Left lung (tissue), 10 donors: ENCODE data around the gene CNNM4. TPM values are rescaled to one million over a fixed set of nuclear protein-coding genes. Genes with fewer than 3 reads are reported as not detected.

Experiments used
- ATAC-seq: fragments of 200-7000 bp; cut with Tn5 transposase; one replicate; pipeline ENCODE4 v1.9.1; 2020; ENCODE audit warnings: moderate library complexity
- DNase-seq, 4 donors: peaks; one replicate each; pipeline ENCODE4 v3.0.0-alpha.2; 2013 to 2020
- H3K27ac ChIP-seq, 2 donors: fragments of 200-600 bp; sonication (generic) in 1 of 2; one replicate each; pipeline versions ENCODE4 v1.5.0 to v1.8.0; 2020 to 2021
- H3K27me3 ChIP-seq, 2 donors: fragments of 200-600 bp; sonication (generic) in 1 of 2; one replicate each; pipeline versions ENCODE4 v1.5.0 to v1.8.0; 2020 to 2021
- H3K36me3 ChIP-seq, 2 donors: fragments of 200-600 bp; sonication (generic) in 1 of 2; one replicate each; pipeline versions ENCODE4 v1.5.0 to v1.8.0; 2020 to 2021
- H3K4me1 ChIP-seq, 2 donors: fragments of 200-600 bp; one replicate each; pipeline ENCODE4 v1.8.0; 2021
- H3K4me3 ChIP-seq, 2 donors: fragments of 200-600 bp; sonication (generic) in 1 of 2; one replicate each; pipeline versions ENCODE4 v1.5.0 to v1.8.0; 2020 to 2021; ENCODE audit warnings: mild to moderate bottlenecking in 1 of 2
- H3K9me3 ChIP-seq, 2 donors: fragments of 200-600 bp; sonication (generic) in 1 of 2; one replicate each; pipeline versions ENCODE4 v1.5.0 to v1.8.0; 2020 to 2021
- CTCF ChIP-seq, 2 donors: fragments of 200-600 bp; sonication (generic) in 1 of 2; IDR thresholded peaks; one replicate each; pipeline versions ENCODE4 v1.5.0 to v1.8.0; 2021; ENCODE audit warnings: antibody characterized with exemption in 2 of 2
- intact Hi-C, 2 donors: fragments of 100-400 bp; cut with DNase I; formaldehyde crosslinking; loops; one replicate each; pipeline versions ENCODE4 v1.11.2 to v1.14.2; 2022
- polyA plus RNA-seq, 6 donors: library from polyadenylated mRNA; unstranded; fragments of 120-200 nt; gene quantifications; one replicate each; pipeline ENCODE4 v1.2.1, GENCODE V29; 2013; ENCODE audit not compliant: insufficient read length in 6 of 6
- total RNA-seq, 2 donors: library from RNA; stranded (reverse); fragmentation: NEBNext Ultra II Directional; extraction: Animal tissue kit (Norgen Biotek cat#: 25700); gene quantifications; one replicate each; pipeline ENCODE4 v1.2.1, GENCODE V29; 2021
- donor health status: DM: no; HTN: yes; CAD: no.
- donor health status: DM: no; HTN: no; CAD: no.

Gene CNNM4
- total and polyA plus RNA-seq, 8 donors, result 14.1 to 22.8 (median 16.7) TPM

DNA sequence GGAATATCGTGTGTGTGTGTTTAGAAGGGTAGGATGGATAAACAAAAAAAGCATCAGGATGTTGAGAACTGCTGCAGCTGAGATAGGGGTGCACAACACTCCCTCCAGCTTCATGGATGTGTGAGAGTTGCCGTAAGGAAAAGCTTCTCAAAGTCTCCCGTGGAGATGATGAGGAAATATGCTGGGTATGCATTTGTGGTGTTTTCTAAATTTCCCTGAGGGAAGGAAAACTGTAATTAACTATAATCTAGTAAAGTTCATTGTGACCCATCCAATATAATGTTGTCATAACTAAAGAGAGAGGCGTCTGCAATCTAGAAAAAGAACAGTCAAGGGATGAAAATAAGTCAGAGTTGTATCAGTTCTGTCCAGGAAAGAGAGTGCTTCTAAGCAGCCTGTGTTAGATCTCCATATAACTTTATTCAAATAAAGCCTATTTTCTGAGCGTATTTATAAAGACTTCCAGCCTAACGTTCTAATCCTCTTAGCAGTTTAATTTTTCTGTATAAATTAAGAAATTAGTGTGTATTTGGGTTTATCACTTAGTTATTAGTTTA is 13.6 kb upstream of the CNNM4 start:
- DNase-seq (no peak), ATAC-seq (no peak)
- Histone ChIP-seq H3K4me3 (no peak overlapping the region), H3K27me3 (no peaks in the 10 kb centered on the region), H3K27ac (no peak overlapping the region), H3K36me3 (no peaks in the 10 kb centered on the region), H3K4me1 (peaks cover 0 to 8% of the 10 kb centered on the region in 2 donors), H3K9me3 (no peaks in the 10 kb centered on the region)
- intact Hi-C loops, result no loop called here
- TF ChIP-seq CTCF (IDR thresholded peaks at IDR 0.05), result no peak

DNA sequence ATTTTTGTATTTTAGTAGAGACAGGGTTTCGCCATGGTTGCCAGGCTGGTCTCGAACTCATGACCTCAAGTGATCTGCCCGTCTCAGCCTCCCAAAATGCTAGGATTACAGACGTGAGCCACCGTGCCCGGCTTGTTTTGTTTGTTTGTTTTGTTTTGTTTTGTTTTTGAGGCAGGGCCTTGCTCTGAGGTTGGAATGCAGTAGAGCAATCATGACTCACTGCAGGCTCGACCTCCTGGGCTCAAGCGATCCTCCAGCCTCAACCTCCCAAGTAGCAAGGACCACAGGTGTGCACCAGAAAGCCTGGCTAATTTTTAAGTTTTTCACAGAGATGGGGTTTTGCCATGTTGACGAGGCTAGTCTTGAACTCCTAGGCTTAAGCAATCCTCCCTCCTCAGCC is 8.9 kb upstream of the CNNM4 start:
- Histone ChIP-seq H3K27ac (no peak overlapping the region), H3K9me3 (no peaks in the 10 kb centered on the region), H3K4me1 (peaks cover 0 to 8% of the 10 kb centered on the region in 2 donors), H3K4me3 (no peak overlapping the region), H3K36me3 (no peaks in the 10 kb centered on the region), H3K27me3 (no peaks in the 10 kb centered on the region)
- no peak for TF ChIP-seq CTCF (IDR thresholded peaks at IDR 0.05)
- intact Hi-C loops, result no loop called here
- no peak for ATAC-seq
- no peak for DNase-seq

GRCh38 chr2:96753661-96754282 is 6.9 kb upstream of the CNNM4 start:
- intact Hi-C loops, result no loop called here
- H3K9me3 ChIP-seq, result no peaks in the 10 kb centered on the region
- no peaks in the 10 kb centered on the region for H3K4me1 ChIP-seq
- H3K27ac ChIP-seq, result no peak overlapping the region
- H3K27me3 ChIP-seq, result no peaks in the 10 kb centered on the region
- DNase-seq (no peak), ATAC-seq (no peak)
- H3K36me3 ChIP-seq, result no peaks in the 10 kb centered on the region
- TF ChIP-seq CTCF (IDR thresholded peaks at IDR 0.05), result no peak
- H3K4me3 ChIP-seq, result no peak overlapping the region

GRCh38 chr2:96754317-96754716 is 6.4 kb upstream of the CNNM4 start:
- Histone ChIP-seq H3K36me3 (no peaks in the 10 kb centered on the region), H3K4me3 (no peak overlapping the region), H3K27me3 (no peaks in the 10 kb centered on the region), H3K9me3 (no peaks in the 10 kb centered on the region), H3K4me1 (no peaks in the 10 kb centered on the region), H3K27ac (no peak overlapping the region)
- TF ChIP-seq CTCF (IDR thresholded peaks at IDR 0.05), result no peak
- intact Hi-C loops, result no loop called here
- ATAC-seq (no peak), DNase-seq (no peak)

- DNase-seq, result no peak
- H3K27me3 ChIP-seq, result no peaks in the 10 kb centered on the region
- TF ChIP-seq CTCF (IDR thresholded peaks at IDR 0.05), result no peak
- H3K27ac ChIP-seq, result no peak overlapping the region
- intact Hi-C loops, result no loop called here
- no peaks in the 10 kb centered on the region for H3K9me3 ChIP-seq
- no peaks in the 10 kb centered on the region for H3K36me3 ChIP-seq
- H3K4me1 ChIP-seq, result peaks cover 10 to 14% of the 10 kb centered on the region in 2 donors
- H3K4me3 ChIP-seq, result no peak overlapping the region
- no peak for ATAC-seq
Measured at GRCh38 chr2:96756788-96757476, 3.8 kb upstream of the CNNM4 start.
